ENCODE measurements around the gene MAT2B. TPM values are rescaled to one million over a fixed set of nuclear protein-coding genes. Genes with fewer than 3 reads are reported as not detected.

The MAT2B gene
- total RNA-seq, 4 donors from 2014 or later = 20.8 to 55.3 (median 44.8) TPM

- Histone ChIP-seq H3K4me3 (no peak overlapping the region), H3K4me1 (no peaks in the 10 kb centered on the region), H3K27ac (no peak overlapping the region), H3K36me3 (no peaks in the 10 kb centered on the region), H3K27me3 (no peaks in the 10 kb centered on the region), H3K9me3 (no peaks in the 10 kb centered on the region)
- intact Hi-C loops (cut with DNase I) = no loop called here
- no peak for DNase-seq
- no peak for TF ChIP-seq POLR2A (IDR thresholded peaks at IDR 0.05)
- 90 to 95% methylated on average over 3 to 5 of the region's 5 CpGs for WGBS, 2 donors
Measured at GRCh38 chr5:163529698-163530097, 24.3 kb downstream of the MAT2B start.

- H3K9me3 ChIP-seq = no peaks in the 10 kb centered on the region
- no peak for DNase-seq
- 65 to 85% methylated on average over 3 of the region's 3 CpGs for WGBS, 2 donors
- TF ChIP-seq POLR2A (IDR thresholded peaks at IDR 0.05) = no peak
- TF ChIP-seq CTCF (IDR thresholded peaks at IDR 0.05) = no peak
- no peaks in the 10 kb centered on the region for H3K36me3 ChIP-seq
- no peak overlapping the region for H3K4me3 ChIP-seq
- H3K27ac ChIP-seq = no peak overlapping the region
- H3K27me3 ChIP-seq = no peaks in the 10 kb centered on the region
- H3K4me1 ChIP-seq = no peaks in the 10 kb centered on the region
- intact Hi-C loops (cut with DNase I) = no loop called here
Measured at GRCh38 chr5:163531272-163531671, 25.9 kb downstream of the MAT2B start.

GRCh38 chr5:163532171-163533084 is 27.0 kb downstream of the MAT2B start:
- TF ChIP-seq POLR2A (IDR thresholded peaks at IDR 0.05) = no peak
- no peak for TF ChIP-seq CTCF (IDR thresholded peaks at IDR 0.05)
- Histone ChIP-seq H3K27me3 (no peaks in the 10 kb centered on the region), H3K9me3 (no peaks in the 10 kb centered on the region), H3K4me3 (no peak overlapping the region), H3K27ac (no peak overlapping the region), H3K36me3 (no peaks in the 10 kb centered on the region), H3K4me1 (no peaks in the 10 kb centered on the region)
- DNase-seq = no peak
- intact Hi-C loops (cut with DNase I) = no loop called here
- WGBS, 2 donors = 59 to 66% methylated on average over 5 of the region's 5 CpGs

- Histone ChIP-seq H3K4me3 (no peak overlapping the region), H3K9me3 (no peaks in the 10 kb centered on the region), H3K36me3 (no peaks in the 10 kb centered on the region), H3K27me3 (no peaks in the 10 kb centered on the region), H3K27ac (no peak overlapping the region), H3K4me1 (no peaks in the 10 kb centered on the region)
- intact Hi-C loops (cut with DNase I) = no loop called here
- TF ChIP-seq POLR2A (IDR thresholded peaks at IDR 0.05) (no peak), CTCF (IDR thresholded peaks at IDR 0.05) (no peak)
- WGBS, 2 donors = 63 to 75% methylated on average over 2 of the region's 2 CpGs
- DNase-seq = no peak
Measured at GRCh38 chr5:163533223-163533622, 27.8 kb downstream of the MAT2B start.

- no peak overlapping the region for H3K27ac ChIP-seq
- H3K9me3 ChIP-seq = no peaks in the 10 kb centered on the region
- no peaks in the 10 kb centered on the region for H3K27me3 ChIP-seq
- 51 to 56% methylated on average over 2 of the region's 2 CpGs for WGBS, 2 donors
- intact Hi-C loops (cut with DNase I) = no loop called here
- TF ChIP-seq POLR2A (IDR thresholded peaks at IDR 0.05) (no peak), CTCF (IDR thresholded peaks at IDR 0.05) (no peak)
- DNase-seq = no peak
- no peak overlapping the region for H3K4me3 ChIP-seq
- H3K4me1 ChIP-seq = no peaks in the 10 kb centered on the region
- H3K36me3 ChIP-seq = no peaks in the 10 kb centered on the region
Measured at GRCh38 chr5:163534492-163535094, 29.2 kb downstream of the MAT2B start.
